ENCODE measurements around the gene KCNH2. TPM values are rescaled to one million over a fixed set of nuclear protein-coding genes. Genes with fewer than 3 reads are reported as not detected.
"Not testable (repeated sequence)": the region's sequence is repeated elsewhere in the genome, so short reads cannot be mapped to it uniquely, and the experiment has no call there.

Gene KCNH2
- total RNA-seq, 1 donor from 2014 or later = 3.6 TPM

GRCh38 chr7:151013733-151014497 is 35.8 kb upstream of the KCNH2 start:
- intact Hi-C loops (cut with DNase I) = no loop called here
- ATAC-seq (peak; percentile 8), DNase-seq (peak; percentile 82)
- H3K36me3 ChIP-seq = no peaks in the 10 kb centered on the region
- H3K9me3 ChIP-seq = no peaks in the 10 kb centered on the region
- H3K27ac ChIP-seq = no peak overlapping the region
- H3K4me3 ChIP-seq = peak overlapping the region; percentile 34
- H3K4me1 ChIP-seq = peaks cover 26% of the 10 kb centered on the region
- H3K27me3 ChIP-seq = peaks cover 16% of the 10 kb centered on the region
- TF ChIP-seq CTCF (IDR thresholded peaks at IDR 0.05) = no peak

- intact Hi-C loops (cut with DNase I) = no loop called here
- peak overlapping the region; percentile 34 for H3K4me3 ChIP-seq
- no peaks in the 10 kb centered on the region for H3K36me3 ChIP-seq
Measured at GRCh38 chr7:151013356-151013732, 35.2 kb upstream of the KCNH2 start.

GRCh38 chr7:151012911-151013347 is 34.8 kb upstream of the KCNH2 start:
- no peaks in the 10 kb centered on the region for H3K36me3 ChIP-seq
- ATAC-seq = peak; percentile 28
- peaks cover 24% of the 10 kb centered on the region for H3K4me1 ChIP-seq
- no peak for DNase-seq
- TF ChIP-seq CTCF (IDR thresholded peaks at IDR 0.05) = peak; percentile 44
- intact Hi-C loops (cut with DNase I) = no loop called here
- H3K9me3 ChIP-seq = no peaks in the 10 kb centered on the region
- H3K27ac ChIP-seq = no peak overlapping the region
- H3K27me3 ChIP-seq = peaks cover 9% of the 10 kb centered on the region
- no peak overlapping the region for H3K4me3 ChIP-seq

More at GRCh38 chr7:151013356-151013732, 35.2 kb upstream of the KCNH2 start:
- Histone ChIP-seq H3K4me1 (peaks cover 26% of the 10 kb centered on the region), H3K27ac (no peak overlapping the region), H3K27me3 (peaks cover 13% of the 10 kb centered on the region), H3K9me3 (no peaks in the 10 kb centered on the region)
- DNase-seq (no peak), ATAC-seq (no peak)
- TF ChIP-seq CTCF (IDR thresholded peaks at IDR 0.05) = no peak

GRCh38 chr7:151012031-151012692 is 34.0 kb upstream of the KCNH2 start:
- no peak overlapping the region for H3K27ac ChIP-seq
- H3K4me3 ChIP-seq = no peak overlapping the region
- no peak for TF ChIP-seq CTCF (IDR thresholded peaks at IDR 0.05)
- no peak for ATAC-seq
- no peaks in the 10 kb centered on the region for H3K9me3 ChIP-seq
- H3K36me3 ChIP-seq = no peaks in the 10 kb centered on the region
- intact Hi-C loops (cut with DNase I) = no loop called here
- peaks cover 19% of the 10 kb centered on the region for H3K4me1 ChIP-seq
- no peak for DNase-seq
- H3K27me3 ChIP-seq = peaks cover 5% of the 10 kb centered on the region

GRCh38 chr7:151011616-151012015 is 33.5 kb upstream of the KCNH2 start:
- H3K4me1 ChIP-seq = peaks cover 19% of the 10 kb centered on the region
- DNase-seq; H3K4me3 ChIP-seq; H3K9me3 ChIP-seq; intact Hi-C loops (cut with DNase I); H3K27ac ChIP-seq; ATAC-seq; H3K27me3 ChIP-seq; H3K36me3 ChIP-seq: not testable (repeated sequence)

GRCh38 chr7:151011097-151011409 is 32.9 kb upstream of the KCNH2 start:
- ATAC-seq (no peak), DNase-seq (no peak)
- H3K36me3 ChIP-seq = no peaks in the 10 kb centered on the region
- H3K4me1 ChIP-seq = peaks cover 19% of the 10 kb centered on the region
- H3K27me3 ChIP-seq = peaks cover 5% of the 10 kb centered on the region
- H3K4me3 ChIP-seq = no peak overlapping the region
- no peaks in the 10 kb centered on the region for H3K9me3 ChIP-seq
- no peak for TF ChIP-seq CTCF (IDR thresholded peaks at IDR 0.05)
- intact Hi-C loops (cut with DNase I) = no loop called here
- no peak overlapping the region for H3K27ac ChIP-seq

All from upper lobe of right lung (tissue), 1 donor.